Body of pancreas (tissue), 4 donors: ENCODE measurements around the gene RFT1.

Source experiments
- CTCF ChIP-seq, 7 experiments: fragments of 450-650 bp in 4 of 7; fragments of 200-600 bp in 3 of 7; sonication (generic) in 3 of 7; IDR thresholded peaks; one replicate each; pipeline ENCODE4 v1.5.1; 2016 to 2019; ENCODE audit warnings: antibody characterized with exemption in 7 of 7
- POLR2A ChIP-seq, 3 donors: fragments of 450-650 bp; IDR thresholded peaks; one replicate each; pipeline ENCODE4 v1.6.1; 2016; ENCODE audit warnings: antibody characterized with exemption in 3 of 3, mild to moderate bottlenecking in 2 of 3

DNA sequence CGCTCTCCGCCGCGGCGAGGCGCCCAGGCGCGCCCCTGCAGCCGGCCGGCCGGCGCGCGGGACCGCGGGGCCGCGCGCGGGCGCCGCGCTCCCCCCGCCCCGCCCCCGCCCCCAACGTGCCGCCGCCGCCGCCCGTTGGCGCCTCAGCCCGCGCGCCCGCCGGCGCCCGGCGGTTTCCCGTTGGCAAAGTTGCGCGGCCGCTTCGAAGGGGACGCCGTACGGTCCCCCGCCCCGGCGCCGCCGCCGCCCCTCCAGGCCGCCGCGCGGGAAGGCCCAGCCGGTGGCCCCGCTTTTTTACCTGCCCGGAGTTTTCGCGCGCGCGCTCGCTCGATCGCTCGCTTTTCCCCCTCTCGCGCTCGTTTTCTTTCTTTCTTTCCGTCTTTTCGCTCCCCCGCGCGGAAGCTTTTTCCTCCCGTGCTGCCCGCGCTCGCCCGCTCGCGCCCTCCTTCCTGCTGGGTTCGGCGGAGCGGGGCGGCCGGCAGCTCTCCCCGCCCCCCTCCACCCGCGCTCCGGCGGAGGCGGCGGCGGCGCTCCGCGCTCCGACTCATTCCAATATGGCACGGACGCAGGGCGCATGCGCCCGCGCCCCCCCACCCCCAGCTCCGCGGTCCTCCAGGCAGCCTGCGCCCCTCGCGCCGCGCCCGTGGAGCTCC, 84.6 kb downstream of the RFT1 start, which contains the start of gene SFMBT1:
- TF ChIP-seq POLR2A (IDR thresholded peaks at IDR 0.05), result peak; percentile 33 to 40 (median 34)
- no peak for TF ChIP-seq CTCF (IDR thresholded peaks at IDR 0.05)
